Small intestine (tissue), 7 donors: Measurements from ENCODE around the gene VASN. TPM values are rescaled to one million over a fixed set of nuclear protein-coding genes. Genes with fewer than 3 reads are reported as not detected.

Experiments
- DNase-seq, 2 donors: peaks; one replicate each; pipeline versions ENCODE4 v3.0.0 to v3.0.0-alpha.2; 2013
- FAIRE-seq: peaks from 2 replicates; lab custom pipeline; 2012; peaks lifted over from hg19 to GRCh38; lab: Jason Lieb, UNC
- H3K27ac ChIP-seq, 3 donors: one replicate each; pipeline ENCODE4 v1.5.1; 2013; ENCODE audit warnings: low read length in 2 of 3, mild to moderate bottlenecking in 2 of 3, control low read depth in 1 of 3, inconsistent platforms in 1 of 3, low read depth in 1 of 3, moderate library complexity in 1 of 3
- H3K27me3 ChIP-seq, 3 donors: one replicate each; pipeline ENCODE4 v1.6.1; 2013; ENCODE audit warnings: low read length in 3 of 3, inconsistent platforms in 1 of 3; ENCODE audit not compliant: control insufficient read depth in 3 of 3, insufficient read depth in 3 of 3
- H3K36me3 ChIP-seq, 3 donors: one replicate each; pipeline ENCODE4 v1.6.1; 2013; ENCODE audit warnings: low read length in 3 of 3, inconsistent platforms in 1 of 3, low read depth in 1 of 3, mild to moderate bottlenecking in 1 of 3, moderate library complexity in 1 of 3; ENCODE audit not compliant: control insufficient read depth in 3 of 3, insufficient read depth in 2 of 3
- H3K4me1 ChIP-seq, 3 donors: one replicate each; pipeline ENCODE4 v1.6.1; 2013; ENCODE audit warnings: low read length in 2 of 3, inconsistent platforms in 1 of 3, low read depth in 1 of 3, mild to moderate bottlenecking in 1 of 3, moderate library complexity in 1 of 3; ENCODE audit not compliant: control insufficient read depth in 3 of 3, insufficient read depth in 2 of 3
- H3K4me3 ChIP-seq, 3 donors: one replicate each; pipeline ENCODE4 v1.5.1; 2013; ENCODE audit warnings: low read length in 3 of 3, control low read depth in 1 of 3, inconsistent platforms in 1 of 3, low read depth in 1 of 3, mild to moderate bottlenecking in 1 of 3, moderate library complexity in 1 of 3
- H3K9me3 ChIP-seq, 2 donors: one replicate each; pipeline ENCODE4 v1.6.1; 2013; ENCODE audit warnings: low read depth in 1 of 2, low read length in 1 of 2; ENCODE audit not compliant: control insufficient read depth in 2 of 2, insufficient read depth in 1 of 2
- WGBS, 3 donors: extraction: QIAGEN DNeasy Blood & Tissue Kit; methylation state at CpG; one replicate each; pipeline ENCODE4 v1.1.7; 2013; 5-methylcytosine and 5-hydroxymethylcytosine counted together
- polyA plus RNA-seq, 4 donors: library from polyadenylated mRNA; stranded (reverse) in 3 of 4; unstranded in 1 of 4; fragments of 200-250 nt in 3 of 4; fragments of 120-200 nt in 1 of 4; gene quantifications; one replicate each; pipeline versions ENCODE4 v1.2.1 to v1.2.3, GENCODE V29; 2013
- donor health status: healthy with polysubstance abuse.
- donor health status: control.
- donor health status: control.
- donor health status: Bipolar disorder and iron deficiency.
- donor health status: healthy.

The VASN gene
- polyA plus RNA-seq, 4 donors = 0.45 to 11.4 (median 2.2) TPM

- H3K4me1 ChIP-seq = peaks cover 0 to 46% (median 0%) of the 10 kb centered on the region in 3 donors
- H3K27ac ChIP-seq = peak overlapping the region in 2 of 3 donors; percentile 61 to 77
- H3K9me3 ChIP-seq = no peaks in the 10 kb centered on the region
- H3K27me3 ChIP-seq = no peaks in the 10 kb centered on the region
- WGBS, 3 donors = 2 to 3% (median 2%) methylated on average over 30 to 57 of the region's 57 CpGs
- peak overlapping the region; percentile 35 to 49 (median 42) for H3K4me3 ChIP-seq
- H3K36me3 ChIP-seq = peaks cover 0 to 11% (median 0%) of the 10 kb centered on the region in 3 donors
- FAIRE-seq (no peak), DNase-seq (no peak)
Measured at GRCh38 chr16:4327386-4328045, 44.1 kb upstream of the VASN start.

GRCh38 chr16:4328046-4328781 lies 43.4 kb upstream of the VASN start:
- Histone ChIP-seq H3K4me1 (peaks cover 0 to 45% (median 0%) of the 10 kb centered on the region in 3 donors), H3K36me3 (peaks cover 0 to 18% (median 0%) of the 10 kb centered on the region in 3 donors), H3K27ac (peak overlapping the region; percentile 32 to 77 (median 61)), H3K4me3 (peak overlapping the region; percentile 35 to 49 (median 42)), H3K27me3 (no peaks in the 10 kb centered on the region), H3K9me3 (no peaks in the 10 kb centered on the region)
- FAIRE-seq = no peak
- 7 to 11% (median 8%) methylated on average over 30 of the region's 30 CpGs for WGBS, 3 donors
- DNase-seq = peak; percentile 59 to 87

- peaks cover 0 to 37% (median 0%) of the 10 kb centered on the region in 3 donors for H3K4me1 ChIP-seq
- no peaks in the 10 kb centered on the region for H3K27me3 ChIP-seq
- peaks cover 0 to 21% (median 0%) of the 10 kb centered on the region in 3 donors for H3K36me3 ChIP-seq
- H3K9me3 ChIP-seq = no peaks in the 10 kb centered on the region
- 56 to 67% (median 63%) methylated on average over 17 of the region's 17 CpGs for WGBS, 3 donors
- DNase-seq = no peak
- no peak for FAIRE-seq
- H3K4me3 ChIP-seq = no peak overlapping the region
- peak overlapping the region in 2 of 3 donors; percentile 61 to 77 for H3K27ac ChIP-seq
Measured at GRCh38 chr16:4328782-4329775, 42.6 kb upstream of the VASN start.

- no peak for FAIRE-seq
- 34 to 45% (median 36%) methylated on average over 14 of the region's 14 CpGs for WGBS, 3 donors
- no peak overlapping the region for H3K4me3 ChIP-seq
Measured at GRCh38 chr16:4330277-4330874, 41.3 kb upstream of the VASN start.

GRCh38 chr16:4332083-4332482 lies 39.6 kb upstream of the VASN start:
- DNase-seq (no peak), FAIRE-seq (no peak)
- H3K27ac ChIP-seq = no peak overlapping the region
- peaks cover 0 to 38% (median 0%) of the 10 kb centered on the region in 3 donors for H3K36me3 ChIP-seq
- H3K27me3 ChIP-seq = no peaks in the 10 kb centered on the region
- peaks cover 0 to 19% (median 0%) of the 10 kb centered on the region in 3 donors for H3K4me1 ChIP-seq
- 46 to 79% (median 61%) methylated on average over 14 of the region's 14 CpGs for WGBS, 3 donors
- no peak overlapping the region for H3K4me3 ChIP-seq
- no peaks in the 10 kb centered on the region for H3K9me3 ChIP-seq

More at GRCh38 chr16:4330277-4330874, 41.3 kb upstream of the VASN start:
- Histone ChIP-seq H3K36me3 (peaks cover 0 to 26% (median 0%) of the 10 kb centered on the region in 3 donors), H3K4me1 (peaks cover 0 to 24% (median 0%) of the 10 kb centered on the region in 3 donors), H3K27ac (no peak overlapping the region), H3K27me3 (no peaks in the 10 kb centered on the region), H3K9me3 (no peaks in the 10 kb centered on the region)
- DNase-seq = peak; percentile 61 to 76

- peaks cover 0 to 15% (median 0%) of the 10 kb centered on the region in 3 donors for H3K4me1 ChIP-seq
- FAIRE-seq = no peak
- no peaks in the 10 kb centered on the region for H3K9me3 ChIP-seq
- WGBS, 3 donors = 55 to 84% (median 65%) methylated on average over 16 to 19 of the region's 19 CpGs
- DNase-seq = no peak
- H3K36me3 ChIP-seq = peaks cover 0 to 45% (median 0%) of the 10 kb centered on the region in 3 donors
- no peaks in the 10 kb centered on the region for H3K27me3 ChIP-seq
- no peak overlapping the region for H3K4me3 ChIP-seq
- H3K27ac ChIP-seq = no peak overlapping the region
Measured at GRCh38 chr16:4332623-4333307, 38.9 kb upstream of the VASN start.

GRCh38 chr16:4333308-4333638 lies 38.4 kb upstream of the VASN start:
- DNase-seq = no peak
- Histone ChIP-seq H3K27ac (no peak overlapping the region), H3K4me3 (no peak overlapping the region), H3K9me3 (no peaks in the 10 kb centered on the region), H3K4me1 (peaks cover 0 to 10% (median 0%) of the 10 kb centered on the region in 3 donors), H3K36me3 (peaks cover 0 to 50% (median 0%) of the 10 kb centered on the region in 3 donors), H3K27me3 (no peaks in the 10 kb centered on the region)
- no peak for FAIRE-seq
- 65 to 82% (median 76%) methylated on average over 8 to 9 of the region's 9 CpGs for WGBS, 3 donors
